Brain microvascular endothelial cell (primary cell): ENCODE data around the gene ALPL.
A peak's percentile ranks its signal among the peaks of the same experiment; 100 is the strongest.

Experiments
- DNase-seq: peaks from one replicate; pipeline ENCODE4 v3.0.0-alpha.2; 2020
- H3K27ac ChIP-seq: fragments of 250-450 bp; sonication (Bioruptor Pico); 2 replicates; pipeline ENCODE4 v1.5.1; 2020; ENCODE audit warnings: mild to moderate bottlenecking, moderate library complexity
- H3K27me3 ChIP-seq: fragments of 250-450 bp; sonication (Bioruptor Pico); replicated peaks from 2 replicates; pipeline ENCODE4 v1.5.1; 2020; ENCODE audit warnings: mild to moderate bottlenecking
- H3K36me3 ChIP-seq: fragments of 250-450 bp; sonication (Bioruptor Pico); replicated peaks from 2 replicates; pipeline ENCODE4 v1.5.1; 2020; ENCODE audit warnings: mild to moderate bottlenecking
- H3K4me3 ChIP-seq: 2 replicates; pipeline ENCODE4 v1.5.1; 2011; ENCODE audit warnings: low read depth, mild to moderate bottlenecking, control low read depth, low read length, moderate library complexity
- CTCF ChIP-seq: IDR thresholded peaks from 2 replicates; pipeline ENCODE4 v1.5.1; 2011; ENCODE audit warnings: low read depth, mild to moderate bottlenecking, moderate library complexity, low read length, control low read depth, inconsistent platforms; ENCODE audit errors: missing control alignments
- in situ Hi-C: cut with HindIII; loops from 2 replicates; pipeline ENCODE4 v1.10.0; 2017; ENCODE audit warnings: low sequenced_read_pairs, low pct_ligation_motif_present

Gene ALPL

GRCh38 chr1:21603177-21604138 is 94.2 kb downstream of the ALPL start:
- Histone ChIP-seq H3K27ac (no peak overlapping the region), H3K36me3 (no peaks in the 10 kb centered on the region), H3K27me3 (no peaks in the 10 kb centered on the region), H3K4me3 (no peak overlapping the region)
- in situ Hi-C loops, result no loop called here
- no peak for DNase-seq
- TF ChIP-seq CTCF, result no peak

GRCh38 chr1:21604208-21604957 is 95.2 kb downstream of the ALPL start:
- Histone ChIP-seq H3K27me3 (no peaks in the 10 kb centered on the region), H3K4me3 (no peak overlapping the region), H3K36me3 (no peaks in the 10 kb centered on the region), H3K27ac (no peak overlapping the region)
- DNase-seq, result peak; percentile 35
- TF ChIP-seq CTCF, result no peak
- in situ Hi-C loops, result no loop called here

GRCh38 chr1:21605012-21605715 is 95.9 kb downstream of the ALPL start:
- no peaks in the 10 kb centered on the region for H3K36me3 ChIP-seq
- H3K4me3 ChIP-seq, result no peak overlapping the region
- no peak for DNase-seq
- in situ Hi-C loops, result no loop called here
- H3K27ac ChIP-seq, result no peak overlapping the region
- H3K27me3 ChIP-seq, result no peaks in the 10 kb centered on the region
- no peak for TF ChIP-seq CTCF

- Histone ChIP-seq H3K36me3 (no peaks in the 10 kb centered on the region), H3K27ac (no peak overlapping the region), H3K4me3 (no peak overlapping the region), H3K27me3 (peaks cover 2% of the 10 kb centered on the region)
- TF ChIP-seq CTCF, result no peak
- in situ Hi-C loops, result no loop called here
- no peak for DNase-seq
Observed at GRCh38 chr1:21605964-21606705, 96.9 kb downstream of the ALPL start.
